GM21786 (cell line): ENCODE results near the gene IL17D.

Source experiments
- ATAC-seq: cut with Tn5 transposase; IDR thresholded peaks from one replicate; pipeline ENCODE4 v1.9.1; 2021; ENCODE audit not compliant: unreplicated experiment

Gene IL17D

GRCh38 chr13:20689291-20689690, 14.2 kb upstream of the IL17D start:
- ATAC-seq = no peak

GRCh38 chr13:20691616-20692015, 11.9 kb upstream of the IL17D start:
- ATAC-seq = no peak

DNA sequence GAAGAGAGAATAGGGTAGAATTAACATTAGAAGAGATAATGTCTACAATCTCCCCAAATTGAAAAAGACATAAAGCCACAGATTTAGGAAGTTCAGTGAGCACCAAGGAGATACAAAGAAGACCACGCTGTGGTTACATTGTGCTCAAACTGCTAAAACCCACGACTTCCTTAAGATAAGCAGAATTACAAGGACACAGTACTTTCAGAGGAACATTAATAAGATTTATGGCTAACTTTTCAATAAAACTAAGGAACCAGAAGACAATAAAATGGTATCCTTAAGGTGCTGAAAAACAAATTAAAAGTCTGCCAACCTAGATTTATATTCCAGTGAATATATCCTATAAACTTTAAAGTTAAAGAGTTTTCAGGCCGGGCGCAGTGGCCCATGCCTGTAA, 7.4 kb upstream of the IL17D start:
- ATAC-seq = no peak

GRCh38 chr13:20699715-20700114, 3.8 kb upstream of the IL17D start:
- ATAC-seq = no peak

- no peak for ATAC-seq
These were observed 3.2 kb upstream of the IL17D start for GRCh38 chr13:20700288-20700687.

GRCh38 chr13:20701461-20701860, 2.0 kb upstream of the IL17D start:
- no peak for ATAC-seq

GRCh38 chr13:20702530-20702914, 977 bp upstream of the IL17D start:
- ATAC-seq = no peak

DNA sequence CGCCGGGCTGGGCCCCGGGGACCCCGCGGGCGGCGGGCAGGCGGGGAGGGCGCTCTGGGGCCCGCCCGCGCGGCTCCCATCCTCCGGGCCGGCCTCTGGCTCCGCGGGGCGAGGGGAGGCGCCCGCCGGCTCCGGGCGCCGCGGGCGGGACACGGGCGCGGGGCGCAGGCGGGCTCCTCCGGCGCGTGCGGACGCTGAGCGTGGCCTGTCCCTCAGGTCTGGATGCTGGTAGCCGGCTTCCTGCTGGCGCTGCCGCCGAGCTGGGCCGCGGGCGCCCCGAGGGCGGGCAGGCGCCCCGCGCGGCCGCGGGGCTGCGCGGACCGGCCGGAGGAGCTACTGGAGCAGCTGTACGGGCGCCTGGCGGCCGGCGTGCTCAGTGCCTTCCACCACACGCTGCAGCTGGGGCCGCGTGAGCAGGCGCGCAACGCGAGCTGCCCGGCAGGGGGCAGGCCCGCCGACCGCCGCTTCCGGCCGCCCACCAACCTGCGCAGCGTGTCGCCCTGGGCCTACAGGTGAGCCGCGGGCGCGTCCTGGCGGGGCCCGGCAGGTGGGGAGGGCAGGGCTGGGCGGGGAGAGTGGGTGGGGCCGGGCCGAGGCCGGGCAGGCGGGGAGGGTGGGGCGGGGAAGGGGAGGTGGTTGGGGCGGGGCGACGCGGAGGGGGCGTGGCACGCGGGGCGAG, 420 bp downstream of the IL17D start:
- peak; percentile 82 for ATAC-seq

GRCh38 chr13:20704459-20705069, 1.1 kb downstream of the IL17D start:
- ATAC-seq = no peak

GRCh38 chr13:20706661-20707060, 3.2 kb downstream of the IL17D start:
- no peak for ATAC-seq

DNA sequence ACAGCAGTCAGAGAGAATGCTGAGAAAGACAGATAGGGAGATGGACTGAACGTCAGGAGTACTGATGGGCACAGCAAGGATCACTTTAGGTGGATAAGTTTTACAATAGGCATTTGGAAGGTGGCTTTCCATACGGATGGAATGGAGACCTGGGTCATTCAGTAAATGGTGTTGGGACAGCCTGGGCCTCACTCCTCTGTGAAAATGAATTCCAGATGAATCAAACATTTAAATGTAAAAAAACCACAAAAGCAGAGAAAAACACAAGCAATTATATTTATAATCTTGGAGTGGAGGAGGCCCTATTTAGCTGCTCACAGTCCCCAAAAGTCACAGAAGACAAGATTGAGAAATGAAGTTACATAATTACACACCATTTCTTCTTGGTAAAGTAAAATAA, 4.7 kb downstream of the IL17D start:
- ATAC-seq = no peak

- ATAC-seq = no peak
These were observed 5.9 kb downstream of the IL17D start for GRCh38 chr13:20709369-20709768.

DNA sequence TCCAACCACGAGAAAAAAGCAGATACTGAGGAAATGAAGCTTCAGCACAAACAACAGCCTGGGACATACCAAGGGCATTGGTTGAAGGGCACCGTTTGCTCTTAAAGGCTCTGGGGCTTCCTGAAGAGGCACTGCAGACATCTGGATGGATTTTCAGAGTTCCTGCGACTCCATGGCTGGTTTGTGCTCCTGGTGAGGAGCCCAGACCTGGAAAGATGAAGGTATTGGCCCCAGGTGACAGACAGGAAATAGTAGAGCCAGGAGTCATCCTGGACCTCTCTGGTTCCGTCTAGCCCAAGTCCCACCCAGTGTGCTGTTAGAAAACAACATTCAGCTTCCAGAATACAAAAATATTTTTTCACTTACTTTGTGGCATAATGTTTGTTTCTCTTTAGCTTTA, 6.3 kb downstream of the IL17D start:
- no peak for ATAC-seq

DNA sequence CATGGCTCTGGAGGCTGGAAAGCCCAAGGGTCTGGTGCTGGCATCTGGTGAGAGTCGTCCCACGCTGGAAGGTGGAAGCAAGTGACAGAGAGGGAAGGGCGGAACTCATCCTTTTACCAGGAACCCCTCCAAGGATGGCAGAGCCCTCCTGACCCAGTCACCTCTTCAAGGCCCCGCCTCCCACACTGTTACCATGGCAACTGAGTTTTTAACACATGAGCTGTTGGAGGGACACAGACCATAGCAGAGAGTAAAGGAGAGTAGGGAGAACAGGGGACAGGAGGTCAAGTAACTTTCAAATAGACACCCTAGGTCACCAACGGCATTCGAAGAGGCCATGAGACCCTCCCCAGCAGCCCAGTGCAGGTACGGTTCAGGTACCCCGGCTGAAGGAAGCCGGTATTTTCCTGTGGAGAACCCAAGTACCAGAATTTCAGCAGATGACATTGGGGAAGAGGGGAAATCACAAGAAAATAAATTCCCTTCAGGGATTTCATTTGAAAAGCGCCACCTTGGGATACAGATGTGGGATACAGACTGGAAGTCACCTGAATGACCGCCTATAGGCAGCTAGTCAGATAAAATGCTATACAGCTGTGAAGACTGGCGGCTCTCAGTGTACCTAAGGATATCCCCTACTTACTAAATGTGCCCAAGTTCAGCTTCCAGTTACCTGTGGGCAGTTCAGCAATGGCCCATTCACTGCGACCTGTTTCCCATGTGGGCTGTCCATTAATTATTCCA, 8.0 kb downstream of the IL17D start:
- ATAC-seq = no peak

DNA sequence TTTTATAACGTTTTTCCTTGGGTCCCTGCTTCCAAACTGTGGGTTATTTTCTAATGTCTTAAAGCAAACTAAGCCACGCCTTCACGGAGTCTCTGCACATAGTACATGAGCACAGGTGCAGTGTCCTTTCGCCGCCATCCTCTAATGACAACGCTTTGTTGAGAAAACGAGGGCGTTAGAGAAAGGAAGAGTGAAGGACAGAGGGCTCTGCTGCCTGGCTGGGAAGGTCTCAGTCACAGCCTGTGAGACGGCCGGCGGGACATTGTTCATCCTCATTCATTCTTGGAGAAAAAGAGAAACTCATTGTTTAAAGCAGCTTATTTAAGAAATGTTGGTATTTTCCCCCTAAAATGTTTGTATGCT, 9.5 kb downstream of the IL17D start:
- no peak for ATAC-seq

DNA sequence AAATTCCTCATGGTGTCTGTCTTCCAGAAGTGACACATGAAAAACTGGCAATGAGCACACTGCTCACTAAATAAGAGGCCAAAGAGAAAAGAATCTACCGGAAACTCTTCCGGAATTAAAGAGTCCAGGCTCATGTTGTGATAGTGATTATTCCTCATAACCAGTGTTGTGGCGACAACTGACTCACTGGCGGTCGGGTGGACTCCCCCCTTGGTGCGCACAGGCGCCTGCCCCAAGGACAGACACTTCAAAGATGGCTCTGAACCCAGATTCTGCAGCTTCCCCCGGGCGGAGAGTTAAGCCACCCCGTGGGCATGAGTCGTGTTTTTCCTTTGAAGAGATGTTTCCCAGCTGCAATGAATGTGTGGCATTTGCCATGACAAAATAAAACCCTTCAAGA, 10.3 kb downstream of the IL17D start:
- ATAC-seq = no peak

GRCh38 chr13:20714161-20714560, 10.7 kb downstream of the IL17D start:
- no peak for ATAC-seq

- ATAC-seq = no peak
These were observed 11.2 kb downstream of the IL17D start for GRCh38 chr13:20714563-20715329.

DNA sequence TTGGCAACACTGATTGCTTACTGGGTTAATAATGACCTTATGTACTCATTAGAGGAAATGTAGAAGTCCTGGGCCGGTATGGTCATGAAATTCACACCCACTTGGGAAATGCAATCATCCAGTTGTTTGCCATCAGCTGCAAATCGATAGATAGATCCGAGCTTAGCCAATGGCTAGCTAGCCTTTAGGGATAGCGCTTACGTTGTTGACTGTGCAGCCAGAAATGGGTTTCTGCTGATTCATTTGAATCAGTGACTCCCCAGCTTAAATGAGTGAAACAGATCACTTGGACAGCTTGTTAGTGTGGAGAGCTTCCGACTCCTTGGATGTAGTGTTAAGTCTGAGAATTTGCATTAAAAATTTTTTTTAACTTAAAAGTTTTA, 11.8 kb downstream of the IL17D start:
- ATAC-seq = no peak

DNA sequence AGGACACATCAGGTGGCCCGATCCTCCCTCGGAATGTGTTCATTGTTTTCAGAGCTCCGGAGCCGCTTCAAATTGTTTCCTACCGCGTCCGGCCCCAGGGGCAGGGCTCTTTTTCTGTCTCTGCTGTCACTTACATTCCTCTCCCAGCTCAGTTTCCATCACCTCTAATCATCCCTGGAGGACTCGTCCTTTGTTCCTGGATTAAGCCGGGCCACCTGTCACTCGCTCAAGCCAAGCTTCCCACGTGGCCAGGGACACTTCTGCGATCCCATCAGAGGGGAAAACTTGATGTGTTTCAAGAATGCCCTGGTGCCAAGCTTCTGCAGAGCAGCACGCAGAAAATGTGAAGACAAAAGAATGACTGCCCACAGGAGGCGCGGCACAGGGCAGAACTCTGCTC, 13.5 kb downstream of the IL17D start:
- ATAC-seq = no peak

DNA sequence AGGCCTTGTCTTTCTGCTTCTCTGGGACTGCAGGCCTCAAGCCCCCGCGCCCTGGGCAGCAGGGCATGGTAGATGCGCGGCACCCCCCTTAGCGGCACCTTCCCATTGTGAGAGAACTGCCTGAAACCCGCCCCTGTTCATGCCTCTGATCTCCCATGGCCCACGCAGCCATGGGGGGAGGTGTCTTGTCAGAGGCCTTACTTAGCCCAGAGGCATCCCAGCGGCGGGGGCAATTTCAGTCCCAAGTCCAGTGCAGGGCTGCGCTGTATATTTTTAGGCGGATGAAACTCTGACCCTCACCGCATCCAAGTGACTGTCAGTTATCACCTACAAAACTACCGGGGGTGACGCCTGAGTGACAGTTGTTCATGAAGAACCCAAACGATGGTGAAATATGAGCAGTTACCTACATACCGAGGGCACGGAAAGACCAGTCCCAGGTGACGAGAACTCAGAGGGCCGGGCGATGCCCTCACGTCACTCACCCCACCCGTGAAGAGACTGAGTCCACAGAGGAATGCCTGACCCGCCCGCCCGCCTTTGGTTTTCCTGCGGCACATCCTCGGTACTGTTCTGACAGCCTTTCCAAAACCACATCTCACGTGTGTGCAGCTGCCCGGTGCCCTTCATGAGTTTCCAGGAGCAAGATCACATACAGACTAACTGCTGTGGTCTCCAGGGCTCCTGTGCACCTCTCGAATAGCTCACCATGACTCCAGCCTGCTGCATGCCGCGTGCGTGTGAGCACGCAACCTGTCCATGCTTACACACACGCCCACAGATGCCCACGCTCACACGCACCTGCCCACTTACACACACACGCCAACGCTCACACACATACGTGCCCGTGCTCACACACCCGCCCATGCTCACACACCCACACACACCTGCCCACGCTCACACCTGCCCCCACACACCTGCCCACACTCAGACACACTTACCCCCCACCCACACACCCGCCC, 14.4 kb downstream of the IL17D start:
- no peak for ATAC-seq
